Natural killer cell (primary cell): ENCODE measurements around the gene ALDH9A1. TPM values are rescaled to one million over a fixed set of nuclear protein-coding genes. Genes with fewer than 3 reads are reported as not detected.
"Not testable (repeated sequence)": the region's sequence is repeated elsewhere in the genome, so short reads cannot be mapped to it uniquely, and the experiment has no call there.

Source experiments
- ATAC-seq, 3 donors: fragments of 150-1000 bp in 2 of 3; fragments of 200-7000 bp in 1 of 3; cut with Tn5 transposase; 1 replicate in 1 of 3; 2 replicates in 2 of 3; pipeline ENCODE4 v1.10.0; 2021; ENCODE audit warnings: mild to moderate bottlenecking in 2 of 3, moderate library complexity in 2 of 3
- DNase-seq, 2 donors: peaks; one replicate each; pipeline versions ENCODE4 v3.0.0 to v3.0.0-alpha.2; 2013 to 2021; ENCODE audit warnings: mixed read lengths in 1 of 2
- H3K27ac ChIP-seq: one replicate; pipeline ENCODE4 v1.5.1; 2013; ENCODE audit warnings: mild to moderate bottlenecking, low read length
- H3K27me3 ChIP-seq: one replicate; pipeline ENCODE4 v1.6.1; 2013; ENCODE audit warnings: low read length; ENCODE audit not compliant: control insufficient read depth, insufficient read depth
- H3K36me3 ChIP-seq: one replicate; pipeline ENCODE4 v1.6.1; 2013; ENCODE audit warnings: low read length; ENCODE audit not compliant: control insufficient read depth, insufficient read depth
- H3K4me1 ChIP-seq: one replicate; pipeline ENCODE4 v1.6.1; 2013; ENCODE audit warnings: low read length; ENCODE audit not compliant: control insufficient read depth, insufficient read depth
- H3K4me3 ChIP-seq: one replicate; pipeline ENCODE4 v1.5.1; 2013; ENCODE audit warnings: low read length
- H3K9me3 ChIP-seq: one replicate; pipeline ENCODE4 v1.6.1; 2013; ENCODE audit warnings: low read length; ENCODE audit not compliant: control insufficient read depth, insufficient read depth
- H3K27ac Mint-ChIP-seq, 2 donors: one replicate each; pipeline ENCODE4 v1.8.0; 2022; ENCODE audit warnings: mild to moderate bottlenecking in 2 of 2, mixed read lengths in 2 of 2, moderate library complexity in 1 of 2
- H3K27me3 Mint-ChIP-seq, 2 donors: one replicate each; pipeline ENCODE4 v1.8.0; 2022; ENCODE audit warnings: low read depth in 2 of 2, mixed read lengths in 2 of 2
- H3K36me3 Mint-ChIP-seq: one replicate; pipeline ENCODE4 v1.8.0; 2022; ENCODE audit warnings: mixed read lengths
- H3K4me1 Mint-ChIP-seq, 2 donors: one replicate each; pipeline ENCODE4 v1.8.0; 2022; ENCODE audit warnings: mixed read lengths in 2 of 2
- H3K4me3 Mint-ChIP-seq: one replicate; pipeline ENCODE4 v1.8.0; 2022; ENCODE audit warnings: mild to moderate bottlenecking, moderate library complexity, mixed read lengths
- H3K9me3 Mint-ChIP-seq, 2 donors: one replicate each; pipeline ENCODE4 v1.8.0; 2022; ENCODE audit warnings: mixed read lengths in 2 of 2
- WGBS: methylation state at CpG from one replicate; pipeline ENCODE4 v1.1.7; 2013; ENCODE audit warnings: missing lambda C conversion rate; ENCODE audit not compliant: insufficient coverage; 5-methylcytosine and 5-hydroxymethylcytosine counted together
- intact Hi-C: fragments of 100-400 bp; cut with micrococcal nuclease; formaldehyde crosslinking; loops from one replicate; pipeline ENCODE4 v1.14.2; 2022
- total RNA-seq, 4 donors: library from RNA; stranded (reverse); fragments of 120-200 nt in 1 of 4; gene quantifications; one replicate each; pipeline versions ENCODE4 v1.2.3 to v1.2.4, GENCODE V29; 2013 to 2022
- TF ChIP-seq, protein P1 (sequence below): fragments of 200-600 bp; IDR thresholded peaks from one replicate; pipeline ENCODE4 v1.8.0; 2022; ENCODE audit warnings: antibody characterized with exemption

The ALDH9A1 gene
- total RNA-seq, 3 donors from 2014 or later (not counting 1 experiment from before 2014, with no cell fraction given) = 38.0 to 57.1 (median 50.3) TPM

DNA sequence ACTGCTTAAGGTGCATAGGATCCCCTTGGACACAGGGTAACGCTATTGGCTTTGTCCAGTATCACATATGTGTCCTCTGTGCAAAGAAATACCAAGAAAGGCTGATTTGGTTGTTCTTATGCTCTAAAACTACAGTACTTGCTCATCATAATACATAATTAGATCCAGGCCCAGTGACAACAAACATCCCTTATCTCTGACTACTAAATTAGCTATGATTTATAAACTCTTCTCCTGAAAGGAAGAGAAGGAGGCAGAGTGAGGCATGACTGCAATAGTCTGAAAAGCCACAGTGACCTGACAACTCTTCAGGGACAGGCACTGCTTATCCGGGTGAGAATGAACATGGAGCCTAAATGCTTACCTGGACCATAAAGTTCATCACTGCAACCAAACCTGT lies 36.7 kb downstream of the ALDH9A1 start:
- Mint-ChIP-seq H3K27me3 (no peaks in the 10 kb centered on the region), H3K4me1 (peaks cover 8 to 11% of the 10 kb centered on the region in 2 donors), H3K4me3 (no peak overlapping the region), H3K9me3 (no peaks in the 10 kb centered on the region), H3K36me3 (peaks cover 35% of the 10 kb centered on the region), H3K27ac (no peak overlapping the region)
- Histone ChIP-seq H3K9me3 (no peaks in the 10 kb centered on the region), H3K27me3 (no peaks in the 10 kb centered on the region), H3K4me1 (no peaks in the 10 kb centered on the region), H3K36me3 (peaks cover 66% of the 10 kb centered on the region), H3K4me3 (no peak overlapping the region), H3K27ac (no peak overlapping the region)
- intact Hi-C loops = no loop called here
- 100% methylated on average over 2 of the region's 2 CpGs for WGBS
- TF ChIP-seq, protein P1, sequence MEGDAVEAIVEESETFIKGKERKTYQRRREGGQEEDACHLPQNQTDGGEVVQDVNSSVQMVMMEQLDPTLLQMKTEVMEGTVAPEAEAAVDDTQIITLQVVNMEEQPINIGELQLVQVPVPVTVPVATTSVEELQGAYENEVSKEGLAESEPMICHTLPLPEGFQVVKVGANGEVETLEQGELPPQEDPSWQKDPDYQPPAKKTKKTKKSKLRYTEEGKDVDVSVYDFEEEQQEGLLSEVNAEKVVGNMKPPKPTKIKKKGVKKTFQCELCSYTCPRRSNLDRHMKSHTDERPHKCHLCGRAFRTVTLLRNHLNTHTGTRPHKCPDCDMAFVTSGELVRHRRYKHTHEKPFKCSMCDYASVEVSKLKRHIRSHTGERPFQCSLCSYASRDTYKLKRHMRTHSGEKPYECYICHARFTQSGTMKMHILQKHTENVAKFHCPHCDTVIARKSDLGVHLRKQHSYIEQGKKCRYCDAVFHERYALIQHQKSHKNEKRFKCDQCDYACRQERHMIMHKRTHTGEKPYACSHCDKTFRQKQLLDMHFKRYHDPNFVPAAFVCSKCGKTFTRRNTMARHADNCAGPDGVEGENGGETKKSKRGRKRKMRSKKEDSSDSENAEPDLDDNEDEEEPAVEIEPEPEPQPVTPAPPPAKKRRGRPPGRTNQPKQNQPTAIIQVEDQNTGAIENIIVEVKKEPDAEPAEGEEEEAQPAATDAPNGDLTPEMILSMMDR = no peak
- DNase-seq (no peak), ATAC-seq (no peak)

DNA sequence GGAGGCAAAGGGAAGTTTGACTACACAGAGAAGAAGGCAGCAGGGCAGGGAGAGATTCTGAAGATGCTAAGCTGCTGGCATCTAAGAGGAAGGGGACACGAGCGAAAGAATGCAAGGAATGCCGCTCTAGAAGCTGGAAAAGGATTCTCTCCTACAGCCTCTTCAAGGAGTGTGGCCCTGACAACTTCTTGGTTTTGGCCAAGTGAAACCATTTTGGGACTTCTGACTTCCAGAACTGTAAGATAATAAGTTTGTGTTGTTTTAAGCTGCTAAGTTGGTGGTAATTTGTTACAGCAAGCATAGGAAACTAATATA lies 38.8 kb downstream of the ALDH9A1 start:
- Mint-ChIP-seq H3K36me3 (peaks cover 16% of the 10 kb centered on the region), H3K27ac (peak overlapping the region in 1 of 2 donors; percentile 51), H3K4me1 (no peaks in the 10 kb centered on the region), H3K27me3 (no peaks in the 10 kb centered on the region), H3K4me3 (no peak overlapping the region), H3K9me3 (no peaks in the 10 kb centered on the region)
- Histone ChIP-seq H3K4me1 (no peaks in the 10 kb centered on the region), H3K36me3 (peaks cover 50% of the 10 kb centered on the region), H3K27me3 (no peaks in the 10 kb centered on the region), H3K9me3 (no peaks in the 10 kb centered on the region), H3K4me3 (no peak overlapping the region), H3K27ac (no peak overlapping the region)
- TF ChIP-seq, protein P1 = no peak
- no peak for ATAC-seq
- DNase-seq = no peak
- intact Hi-C loops = no loop called here
- WGBS = 85% methylated on average over 3 of the region's 3 CpGs

DNA sequence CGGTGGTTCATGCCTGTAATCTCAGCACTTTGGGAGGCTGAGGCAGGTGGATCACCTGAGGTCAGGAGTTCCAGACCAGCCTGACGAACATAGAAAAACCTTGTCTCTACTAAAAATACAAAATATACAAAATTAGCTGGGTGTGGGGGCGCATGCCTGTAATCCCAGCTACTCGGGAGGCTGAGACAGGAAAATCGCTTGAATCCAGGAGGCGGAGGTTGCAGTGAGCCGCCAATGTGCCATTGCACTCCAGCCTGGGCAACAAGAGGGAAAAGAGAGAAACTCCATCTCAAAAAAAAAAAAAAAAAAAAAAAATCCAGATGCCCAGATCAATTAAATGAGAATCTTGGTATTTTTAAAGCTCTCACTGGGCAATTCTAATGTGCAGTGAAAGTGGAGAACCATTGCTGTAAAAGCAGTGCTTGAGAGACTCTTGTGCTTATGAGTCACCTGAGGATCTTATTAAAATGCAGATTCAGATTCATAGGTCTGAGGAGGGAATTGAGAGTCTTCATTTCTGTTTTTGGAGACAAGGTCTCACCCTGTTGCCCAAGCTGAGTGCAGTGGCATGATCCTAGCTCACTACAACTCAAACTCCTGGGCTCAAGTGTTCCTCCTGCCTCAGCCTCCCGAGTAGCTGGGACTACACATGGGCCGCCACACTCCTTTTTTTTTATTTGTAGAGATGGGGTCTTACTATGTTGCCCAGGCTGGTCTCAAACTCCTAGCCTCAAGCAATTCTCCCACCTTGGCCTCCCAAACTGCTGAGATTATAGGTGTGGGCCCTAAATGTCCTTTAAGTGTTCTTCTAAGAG lies 39.4 kb downstream of the ALDH9A1 start:
- 96% methylated on average over 5 of the region's 9 CpGs for WGBS

DNA sequence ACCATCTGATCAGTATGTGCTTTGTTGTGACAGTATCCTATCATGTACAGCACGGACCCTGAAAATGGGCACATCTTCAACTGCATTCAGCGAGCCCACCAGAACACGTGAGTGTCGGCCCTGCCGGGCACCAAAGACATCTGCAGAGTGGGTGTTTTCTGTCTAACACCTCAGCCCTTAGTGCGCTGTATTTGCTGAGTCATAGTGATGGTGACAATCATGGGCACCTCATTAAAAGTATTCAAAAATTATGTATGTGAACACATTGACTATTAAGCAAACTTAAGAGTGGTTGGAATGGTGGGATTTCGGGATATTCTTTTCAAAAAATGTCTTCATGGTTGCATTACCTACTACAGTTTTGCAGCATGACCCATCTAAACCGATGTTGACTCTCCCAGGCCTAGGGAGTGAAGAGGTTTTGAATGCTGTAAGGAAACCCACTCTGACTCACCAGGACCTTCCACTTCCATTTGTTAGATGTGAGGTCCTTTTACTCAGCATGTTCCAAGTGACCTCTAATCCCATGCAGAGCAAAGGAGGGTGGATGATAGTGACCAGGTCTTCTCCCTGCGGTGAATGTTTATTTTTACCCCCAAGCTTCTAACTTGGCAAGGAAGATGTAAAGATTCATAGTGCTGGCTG lies 47.3 kb downstream of the ALDH9A1 start:
- no peaks in the 10 kb centered on the region for H3K36me3 Mint-ChIP-seq
- H3K4me1 Mint-ChIP-seq = peaks cover 9 to 16% of the 10 kb centered on the region in 2 donors
- intact Hi-C loops = no loop called here
- WGBS = 95% methylated on average over 8 of the region's 9 CpGs
- Histone ChIP-seq H3K27ac (no peak overlapping the region), H3K4me1 (peaks cover under 1% of the 10 kb centered on the region), H3K9me3 (no peaks in the 10 kb centered on the region), H3K4me3 (no peak overlapping the region), H3K36me3 (peaks cover 8% of the 10 kb centered on the region), H3K27me3 (no peaks in the 10 kb centered on the region)
- H3K4me3 Mint-ChIP-seq = no peak overlapping the region
- no peaks in the 10 kb centered on the region for H3K9me3 Mint-ChIP-seq
- H3K27ac Mint-ChIP-seq = no peak overlapping the region
- TF ChIP-seq, protein P1 = no peak
- no peaks in the 10 kb centered on the region for H3K27me3 Mint-ChIP-seq
- ATAC-seq (no peak), DNase-seq (no peak)

More for the DNA sequence above, 39.4 kb downstream of the ALDH9A1 start:
- H3K4me1 Mint-ChIP-seq, H3K27me3 ChIP-seq, H3K27me3 Mint-ChIP-seq, ATAC-seq, H3K9me3 Mint-ChIP-seq, H3K4me3 ChIP-seq, H3K27ac ChIP-seq, DNase-seq, H3K4me3 Mint-ChIP-seq, H3K4me1 ChIP-seq, intact Hi-C loops, H3K9me3 ChIP-seq: not testable (repeated sequence)
- H3K36me3 ChIP-seq = peaks cover 44% of the 10 kb centered on the region
- H3K36me3 Mint-ChIP-seq = peaks cover 16% of the 10 kb centered on the region
- H3K27ac Mint-ChIP-seq = peak overlapping the region in 1 of 2 donors; percentile 51
